ENCODE measurements around the gene CRTC1.

The CRTC1 gene

DNA sequence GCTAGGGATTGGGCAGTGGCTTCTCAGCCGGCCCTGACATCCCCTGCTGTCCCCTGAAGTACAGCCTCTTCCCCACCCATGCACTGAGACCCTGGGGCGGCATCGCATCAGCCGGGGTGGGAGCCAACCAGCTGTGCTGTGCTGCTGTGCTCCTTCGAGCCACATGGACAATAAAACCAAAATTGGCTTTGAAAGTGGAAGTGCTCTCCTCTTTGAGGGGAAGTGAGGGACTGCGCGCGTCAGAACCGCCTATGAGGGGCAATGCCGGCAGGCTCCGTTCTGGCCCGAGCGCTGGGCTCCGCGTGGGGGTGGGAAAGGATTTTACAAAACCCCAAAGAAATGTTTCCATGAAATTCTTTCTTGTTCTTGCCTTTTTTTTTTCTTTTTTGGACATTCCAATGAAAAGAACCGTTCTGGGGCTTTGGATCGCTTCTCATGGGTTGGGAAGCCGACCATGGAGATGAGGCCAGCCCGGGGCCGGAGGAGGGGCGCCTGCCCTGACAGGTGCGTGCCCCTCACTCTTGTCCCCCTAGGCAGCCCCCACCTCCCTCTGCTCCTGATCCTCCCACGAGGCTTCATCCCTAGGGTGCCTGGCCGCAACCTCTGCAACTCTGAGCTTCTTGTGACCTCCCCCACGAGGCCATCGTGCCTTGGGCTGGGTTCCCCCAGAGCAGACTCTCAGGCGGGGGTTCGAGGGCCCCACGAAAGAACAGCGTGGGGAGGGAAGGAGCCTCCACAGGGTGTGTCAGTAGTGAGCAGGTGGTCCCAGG is 24.0 kb upstream of the CRTC1 start:
- TF ChIP-seq POLR2AphosphoS5 (IDR thresholded peaks at IDR 0.05; ENCODE audit: low read depth, low read length), result no peak
- TF ChIP-seq SIN3A (IDR thresholded peaks at IDR 0.05; ENCODE audit: borderline replicate concordance, insufficient read depth, low read length), result no peak
- TF ChIP-seq TAF1 (IDR thresholded peaks at IDR 0.05; ENCODE audit: borderline replicate concordance, insufficient read depth, low read length), result no peak
- TF ChIP-seq REST (IDR thresholded peaks at IDR 0.05; ENCODE audit: insufficient read depth in 1 of 2, low read depth in 2 of 2, low read length in 2 of 2), result no peak
- no peak for TF ChIP-seq FOXP2 (optimal IDR thresholded peaks at IDR 0.05; ENCODE audit: borderline replicate concordance, extremely low read depth, extremely low read length, insufficient read depth)

DNA sequence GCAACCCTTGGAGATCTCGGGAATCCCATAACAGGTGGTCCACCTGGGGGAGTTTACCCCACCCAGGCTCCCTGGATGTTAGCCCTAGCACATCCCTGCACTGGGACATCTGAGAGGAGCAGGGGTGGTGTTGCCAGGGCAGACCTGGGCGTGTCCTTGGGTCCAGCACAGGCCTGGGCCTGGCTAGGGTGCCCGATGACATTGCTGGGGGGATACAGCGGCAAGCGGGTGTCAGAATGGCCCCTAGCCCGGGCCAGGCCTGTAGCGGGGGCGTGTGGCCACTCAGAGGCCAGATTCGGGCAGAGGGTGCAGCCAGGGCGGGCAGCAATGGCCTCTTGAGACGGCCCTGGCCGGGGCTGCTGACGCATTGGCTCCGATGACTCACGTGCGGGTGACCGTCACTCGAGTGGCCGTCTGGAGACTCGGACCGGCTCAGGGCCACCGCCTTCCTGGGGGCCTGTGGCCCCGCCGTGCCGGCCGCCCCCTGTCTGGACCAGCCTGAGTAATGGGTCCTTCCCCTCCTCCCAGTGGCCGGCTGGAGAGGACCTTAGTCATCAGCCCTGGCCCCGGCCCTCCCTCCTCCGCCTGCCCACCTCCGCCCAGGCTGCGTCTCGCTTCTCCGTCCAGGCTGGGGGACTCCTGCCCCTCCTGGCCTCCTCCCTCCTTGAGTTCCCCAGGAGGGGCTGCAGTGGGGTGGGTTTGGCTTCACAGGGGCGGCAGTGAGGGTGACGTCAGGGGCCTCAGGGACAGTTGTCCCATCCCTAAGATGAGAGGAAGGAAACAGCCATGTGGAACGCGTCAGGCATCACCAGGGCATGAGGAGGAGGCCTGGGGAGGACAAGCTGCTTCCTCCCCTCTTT is 23.2 kb upstream of the CRTC1 start:
- peak; percentile 32 for TF ChIP-seq FOXP2 (optimal IDR thresholded peaks at IDR 0.05; ENCODE audit: borderline replicate concordance, extremely low read depth, extremely low read length, insufficient read depth)
- TF ChIP-seq POLR2AphosphoS5 (IDR thresholded peaks at IDR 0.05; ENCODE audit: low read depth, low read length), result no peak

DNA sequence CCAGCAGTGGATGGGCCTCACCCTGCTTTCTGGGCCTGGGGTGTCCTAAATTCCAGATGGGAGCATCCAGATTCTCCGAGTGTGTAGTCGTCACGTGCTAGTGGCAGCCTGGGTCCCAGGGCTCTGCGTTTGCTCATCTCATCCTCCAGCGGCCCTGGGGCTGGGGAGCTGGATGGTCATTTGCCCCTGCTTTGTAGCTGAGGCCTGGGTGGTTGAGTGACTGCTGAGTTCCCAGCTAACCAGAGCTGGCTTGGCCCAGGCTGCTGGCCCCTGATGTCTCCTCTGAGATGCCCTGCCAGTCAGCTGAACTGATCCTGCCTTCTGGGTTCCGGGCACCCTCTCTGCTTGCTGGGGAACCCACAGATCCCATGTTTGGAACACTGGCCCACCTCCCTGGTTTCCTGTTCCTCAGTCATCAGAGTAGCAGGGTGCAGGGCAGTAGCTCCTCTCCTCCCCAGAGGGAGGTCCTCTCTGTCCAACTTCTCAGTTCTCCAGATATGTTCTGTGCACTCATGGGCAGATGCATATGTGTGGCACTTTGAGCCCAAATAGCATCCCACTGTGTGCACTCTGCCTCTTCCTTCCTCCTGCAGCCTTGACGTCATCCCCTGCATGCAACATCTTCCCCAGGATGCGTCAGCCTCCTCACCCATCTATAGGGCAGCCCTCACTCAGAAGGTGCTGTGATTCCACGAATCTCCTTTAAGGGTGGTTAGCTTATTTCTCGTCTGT is 22.4 kb upstream of the CRTC1 start:
- TF ChIP-seq FOXP2 (optimal IDR thresholded peaks at IDR 0.05; ENCODE audit: borderline replicate concordance, extremely low read depth, extremely low read length, insufficient read depth) (no peak), TAF1 (IDR thresholded peaks at IDR 0.05; ENCODE audit: borderline replicate concordance, insufficient read depth, low read length) (no peak), POLR2AphosphoS5 (IDR thresholded peaks at IDR 0.05; ENCODE audit: low read depth, low read length) (no peak), REST (IDR thresholded peaks at IDR 0.05; ENCODE audit: insufficient read depth in 1 of 2, low read depth in 2 of 2, low read length in 2 of 2) (no peak), SIN3A (IDR thresholded peaks at IDR 0.05; ENCODE audit: borderline replicate concordance, insufficient read depth, low read length) (no peak)

GRCh38 chr19:18662972-18663732 is 20.3 kb upstream of the CRTC1 start:
- no peak for TF ChIP-seq TAF1 (IDR thresholded peaks at IDR 0.05; ENCODE audit: borderline replicate concordance, insufficient read depth, low read length)
- no peak for TF ChIP-seq REST (IDR thresholded peaks at IDR 0.05; ENCODE audit: insufficient read depth in 1 of 2, low read depth in 2 of 2, low read length in 2 of 2)
- TF ChIP-seq POLR2AphosphoS5 (IDR thresholded peaks at IDR 0.05; ENCODE audit: low read depth, low read length), result no peak
- TF ChIP-seq SIN3A (IDR thresholded peaks at IDR 0.05; ENCODE audit: borderline replicate concordance, insufficient read depth, low read length), result no peak
- no peak for TF ChIP-seq FOXP2 (optimal IDR thresholded peaks at IDR 0.05; ENCODE audit: borderline replicate concordance, extremely low read depth, extremely low read length, insufficient read depth)
